ENCODE results near the gene MPHOSPH10.

DNA sequence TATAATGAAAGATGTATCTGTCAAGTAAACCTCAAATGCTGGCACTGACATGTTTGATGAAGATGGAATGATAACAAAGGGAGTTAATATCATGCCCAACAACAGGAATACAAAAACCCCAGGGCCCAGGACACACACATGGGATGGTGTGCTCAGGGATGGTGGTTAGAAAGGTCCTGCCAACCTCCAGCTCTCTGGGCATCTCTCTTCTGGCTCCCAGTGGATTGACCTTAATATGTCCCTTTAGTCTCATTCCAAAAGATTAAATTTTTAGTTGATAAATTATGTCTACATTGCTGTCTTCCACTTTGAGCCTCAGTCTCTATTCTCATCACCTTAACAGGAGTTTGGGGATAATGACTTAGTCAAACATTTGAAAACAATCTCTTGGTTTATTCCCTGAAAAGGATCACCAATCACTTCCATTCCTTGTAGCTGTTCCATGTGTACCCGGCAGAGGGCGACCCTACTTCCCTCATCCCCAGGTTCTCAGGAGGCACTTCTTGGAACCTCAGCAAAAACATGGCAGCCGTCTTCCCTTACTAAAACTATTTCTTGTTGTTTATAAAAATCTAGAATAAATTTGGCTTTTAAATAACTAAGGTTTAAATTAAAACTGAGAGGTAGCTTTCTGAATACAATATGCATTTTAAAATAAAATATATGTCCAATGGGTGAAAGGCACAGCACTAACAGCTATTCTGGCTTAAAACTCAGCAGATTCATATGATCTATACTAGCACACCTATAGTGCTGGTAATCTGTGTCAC, 30.1 kb upstream of the MPHOSPH10 start:
- TF ChIP-seq, protein P1, sequence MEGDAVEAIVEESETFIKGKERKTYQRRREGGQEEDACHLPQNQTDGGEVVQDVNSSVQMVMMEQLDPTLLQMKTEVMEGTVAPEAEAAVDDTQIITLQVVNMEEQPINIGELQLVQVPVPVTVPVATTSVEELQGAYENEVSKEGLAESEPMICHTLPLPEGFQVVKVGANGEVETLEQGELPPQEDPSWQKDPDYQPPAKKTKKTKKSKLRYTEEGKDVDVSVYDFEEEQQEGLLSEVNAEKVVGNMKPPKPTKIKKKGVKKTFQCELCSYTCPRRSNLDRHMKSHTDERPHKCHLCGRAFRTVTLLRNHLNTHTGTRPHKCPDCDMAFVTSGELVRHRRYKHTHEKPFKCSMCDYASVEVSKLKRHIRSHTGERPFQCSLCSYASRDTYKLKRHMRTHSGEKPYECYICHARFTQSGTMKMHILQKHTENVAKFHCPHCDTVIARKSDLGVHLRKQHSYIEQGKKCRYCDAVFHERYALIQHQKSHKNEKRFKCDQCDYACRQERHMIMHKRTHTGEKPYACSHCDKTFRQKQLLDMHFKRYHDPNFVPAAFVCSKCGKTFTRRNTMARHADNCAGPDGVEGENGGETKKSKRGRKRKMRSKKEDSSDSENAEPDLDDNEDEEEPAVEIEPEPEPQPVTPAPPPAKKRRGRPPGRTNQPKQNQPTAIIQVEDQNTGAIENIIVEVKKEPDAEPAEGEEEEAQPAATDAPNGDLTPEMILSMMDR (IDR thresholded peaks at IDR 0.05; ENCODE audit: borderline replicate concordance, extremely low read depth, low read length, poor library complexity, severe bottlenecking): peak; percentile 69
- TF ChIP-seq EZH2 (IDR thresholded peaks at IDR 0.05; ENCODE audit: borderline replicate concordance, low read depth, low read length, severe bottlenecking): no peak

Data from DND-41 (cell line).